IPS-NIHi7 (cell line): ENCODE results near the gene PKNOX2.

ENCODE experiments used
- DNase-seq: peaks from one replicate; pipeline ENCODE4 v3.0.0; 2012; ENCODE audit warnings: mixed read lengths; ENCODE audit errors: extremely low spot score

PKNOX2 gene

DNA sequence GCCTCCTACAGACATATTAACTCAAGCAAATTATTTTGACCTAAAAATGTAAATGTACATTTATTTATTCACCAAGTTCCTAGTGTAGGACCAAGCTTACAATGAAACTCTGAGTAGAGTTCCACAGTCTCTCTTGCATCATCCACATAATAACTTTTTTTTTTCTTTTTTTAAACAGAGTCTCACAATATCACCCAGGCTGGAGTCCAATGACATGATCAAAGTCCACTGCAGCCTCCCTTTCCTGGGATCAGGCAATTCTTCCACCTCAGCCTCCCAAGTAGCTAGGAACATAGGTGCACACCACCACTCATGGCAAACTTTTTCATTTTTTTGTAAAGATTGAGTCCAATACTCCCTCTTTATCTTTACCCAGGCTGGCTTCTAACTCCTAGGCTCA, 303.5 kb downstream of the PKNOX2 start:
- no peak for DNase-seq

- no peak for DNase-seq
Measured at GRCh38 chr11:125468852-125469251, 304.3 kb downstream of the PKNOX2 start.

DNA sequence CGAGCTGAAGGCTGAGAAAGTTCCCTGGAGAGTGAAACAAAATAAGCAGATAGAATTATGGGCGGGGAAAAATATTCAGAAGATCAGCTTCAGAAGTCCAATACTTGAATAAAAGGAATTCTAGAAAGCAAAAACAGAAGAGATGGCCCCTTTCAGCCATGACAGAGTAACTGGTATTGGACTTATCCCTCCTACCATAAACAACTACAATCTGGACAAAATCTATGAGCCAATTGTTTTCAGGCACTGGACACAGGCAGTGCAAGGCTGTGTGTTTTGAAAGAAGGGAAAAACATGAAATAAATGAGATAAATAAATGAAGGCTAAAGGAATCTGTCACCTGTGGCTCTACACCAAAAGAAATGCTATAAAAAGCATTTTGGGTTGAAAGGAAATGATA, 305.8 kb downstream of the PKNOX2 start:
- no peak for DNase-seq

DNA sequence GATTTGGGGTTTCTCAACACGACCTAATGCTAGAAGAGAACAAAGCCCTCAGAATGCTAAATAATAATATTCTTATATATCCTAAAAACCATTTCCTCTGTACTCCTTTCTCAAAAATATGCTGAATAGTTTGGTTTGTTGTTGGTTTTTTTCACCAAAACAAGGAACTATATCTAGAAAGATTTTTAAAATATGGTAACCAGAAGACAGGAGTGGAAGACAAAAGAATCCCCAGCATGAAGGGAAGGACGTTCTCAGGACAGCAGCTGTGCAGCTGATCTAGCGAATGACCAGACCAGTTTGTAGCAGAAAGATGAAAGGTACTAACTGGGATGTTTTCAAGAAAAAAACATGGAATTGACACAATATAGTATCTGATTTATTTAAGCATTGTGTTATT, 312.2 kb downstream of the PKNOX2 start:
- no peak for DNase-seq

DNA sequence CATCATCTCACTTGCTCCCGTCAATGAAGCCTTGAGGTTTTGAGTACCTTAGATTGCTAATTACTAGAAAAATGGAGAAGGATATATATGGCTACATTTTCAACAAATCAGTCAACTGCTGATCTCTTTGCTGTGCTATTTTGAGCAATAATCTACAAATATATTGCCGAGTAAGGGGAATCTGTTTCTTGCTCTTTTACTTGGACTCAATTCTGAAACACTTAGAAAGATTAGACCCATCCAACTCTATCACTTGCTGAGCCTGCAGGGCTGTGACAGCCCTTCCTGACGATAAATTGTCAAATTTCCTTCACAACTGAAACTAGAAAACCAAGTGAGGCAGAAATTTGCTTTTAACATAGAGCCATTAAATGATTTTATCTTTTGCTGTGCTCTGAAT, 314.6 kb downstream of the PKNOX2 start:
- no peak for DNase-seq

DNA sequence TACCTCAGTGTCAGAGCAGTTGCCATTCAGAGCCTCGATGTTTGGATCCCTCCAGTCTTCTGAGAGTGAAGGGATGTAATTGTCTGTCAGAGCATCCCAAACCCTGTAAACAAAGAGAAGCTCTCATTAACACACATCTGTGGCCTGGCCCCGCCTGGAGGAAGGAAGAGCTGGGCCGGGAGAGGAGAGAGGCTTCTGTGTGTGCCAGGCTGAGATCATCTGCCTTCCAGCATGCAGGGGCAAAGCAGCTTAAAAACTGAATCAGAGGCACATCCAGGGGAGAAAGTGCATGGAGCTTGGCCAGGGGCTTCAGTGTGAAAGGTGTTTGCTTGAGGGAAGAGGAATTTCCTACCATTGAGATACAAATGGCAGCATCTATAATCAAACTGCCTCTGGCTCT, 317.0 kb downstream of the PKNOX2 start:
- DNase-seq = peak; percentile 30
